Loucy (cell line): Measurements from ENCODE around the gene NET1.

ENCODE experiments used
- H2AFZ ChIP-seq: fragments of 200-600 bp; sonication (generic); 2 replicates; pipeline ENCODE4 v1.6.0; 2016; ENCODE audit warnings: antibody characterized with exemption, mild to moderate bottlenecking, low read length, moderate library complexity
- H3F3A ChIP-seq: fragments of 200-600 bp; 2 replicates; pipeline ENCODE4 v1.6.0; 2016; ENCODE audit warnings: antibody characterized with exemption, low read depth, mild to moderate bottlenecking
- H3K27me3 ChIP-seq: fragments of 200-600 bp; sonication (generic); 2 replicates; pipeline ENCODE4 v1.6.1; 2014; ENCODE audit warnings: low read length, mild to moderate bottlenecking; ENCODE audit not compliant: insufficient read depth, poor library complexity, severe bottlenecking
- H3K36me3 ChIP-seq: fragments of 200-600 bp; sonication (generic); 2 replicates; pipeline ENCODE4 v1.6.1; 2016; ENCODE audit warnings: low read length; ENCODE audit not compliant: insufficient read depth
- H3K4me1 ChIP-seq: fragments of 200-600 bp; sonication (generic); 2 replicates; pipeline ENCODE4 v1.5.1; 2014; ENCODE audit warnings: low read length, mild to moderate bottlenecking; ENCODE audit not compliant: insufficient read depth, poor library complexity, severe bottlenecking
- H3K4me2 ChIP-seq: fragments of 200-600 bp; sonication (generic); 2 replicates; pipeline ENCODE4 v1.6.0; 2014; ENCODE audit warnings: antibody characterized with exemption, low read length, low read depth, mild to moderate bottlenecking; ENCODE audit not compliant: poor library complexity, severe bottlenecking
- H3K4me3 ChIP-seq: fragments of 200-600 bp; sonication (generic); 2 replicates; pipeline ENCODE4 v1.5.1; 2014; ENCODE audit warnings: low read length, mild to moderate bottlenecking, mixed read lengths; ENCODE audit not compliant: poor library complexity, severe bottlenecking
- H3K79me2 ChIP-seq: fragments of 200-600 bp; sonication (generic); 2 replicates; pipeline ENCODE4 v1.6.1; 2014; ENCODE audit warnings: low read length; ENCODE audit not compliant: insufficient read depth
- H3K9ac ChIP-seq: fragments of 200-600 bp; sonication (generic); 2 replicates; pipeline ENCODE4 v1.6.0; 2014; ENCODE audit warnings: mild to moderate bottlenecking, low read depth, low read length, moderate library complexity; ENCODE audit not compliant: poor library complexity, severe bottlenecking
- H3K9me2 ChIP-seq: fragments of 200-600 bp; sonication (generic); replicated peaks from 2 replicates; pipeline ENCODE4 v1.6.1; 2016; ENCODE audit warnings: low read depth, low read length, mixed read lengths
- H3K9me3 ChIP-seq: fragments of 200-600 bp; sonication (generic); 2 replicates; pipeline ENCODE4 v1.6.1; 2014; ENCODE audit warnings: mild to moderate bottlenecking, antibody characterized with exemption, low read length, low read depth; ENCODE audit not compliant: insufficient read depth
- H4K20me1 ChIP-seq: fragments of 200-600 bp; sonication (generic); 2 replicates; pipeline ENCODE4 v1.6.0; 2014; ENCODE audit warnings: antibody characterized with exemption, low read length, mild to moderate bottlenecking; ENCODE audit not compliant: insufficient read depth, poor library complexity, severe bottlenecking
- EZH2phosphoT487 ChIP-seq: fragments of 200-600 bp; IDR thresholded peaks from 2 replicates; pipeline ENCODE4 v1.6.1; 2018; ENCODE audit warnings: antibody characterized with exemption, mild to moderate bottlenecking, moderate library complexity, borderline replicate concordance
- TF ChIP-seq, protein P1 (sequence below): fragments of 200-600 bp; sonication (generic); conservative IDR thresholded peaks from 2 replicates; pipeline ENCODE4 v1.5.1; 2014; ENCODE audit warnings: mild to moderate bottlenecking, antibody characterized with exemption, low read length

NET1 gene

DNA sequence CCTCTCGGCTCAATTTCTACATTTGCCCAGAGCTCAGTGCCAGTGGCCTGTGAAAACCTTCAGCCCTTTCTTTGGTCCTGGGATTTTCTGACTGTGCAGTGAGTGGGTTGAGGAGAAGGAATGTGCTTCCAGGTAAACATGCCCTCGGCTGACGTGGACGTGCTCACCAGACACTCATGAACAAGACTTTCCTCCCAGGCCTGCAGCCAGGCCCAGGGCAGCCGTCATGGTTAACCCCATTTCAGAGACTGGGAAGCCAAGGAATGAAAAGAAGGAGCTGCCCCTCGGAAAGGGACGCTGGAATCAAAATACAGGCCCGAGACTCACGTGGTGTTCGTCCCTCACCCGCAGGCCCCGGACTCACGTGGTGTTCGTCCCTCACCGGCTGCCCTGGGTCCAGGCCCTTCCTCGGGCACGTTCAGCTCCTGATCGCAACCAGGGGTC, 95.8 kb downstream of the NET1 start:
- Histone ChIP-seq H3F3A (no peaks in the 10 kb centered on the region), H3K4me1 (peaks cover 2% of the 10 kb centered on the region), H3K9me2 (no peaks in the 10 kb centered on the region), H4K20me1 (no peaks in the 10 kb centered on the region), H3K4me3 (no peak overlapping the region), H3K79me2 (no peaks in the 10 kb centered on the region), H3K4me2 (no peak overlapping the region), H3K36me3 (no peaks in the 10 kb centered on the region), H3K9ac (no peak overlapping the region), H3K9me3 (no peaks in the 10 kb centered on the region), H3K27me3 (no peaks in the 10 kb centered on the region), H2AFZ (no peak overlapping the region)
- TF ChIP-seq, protein P1, sequence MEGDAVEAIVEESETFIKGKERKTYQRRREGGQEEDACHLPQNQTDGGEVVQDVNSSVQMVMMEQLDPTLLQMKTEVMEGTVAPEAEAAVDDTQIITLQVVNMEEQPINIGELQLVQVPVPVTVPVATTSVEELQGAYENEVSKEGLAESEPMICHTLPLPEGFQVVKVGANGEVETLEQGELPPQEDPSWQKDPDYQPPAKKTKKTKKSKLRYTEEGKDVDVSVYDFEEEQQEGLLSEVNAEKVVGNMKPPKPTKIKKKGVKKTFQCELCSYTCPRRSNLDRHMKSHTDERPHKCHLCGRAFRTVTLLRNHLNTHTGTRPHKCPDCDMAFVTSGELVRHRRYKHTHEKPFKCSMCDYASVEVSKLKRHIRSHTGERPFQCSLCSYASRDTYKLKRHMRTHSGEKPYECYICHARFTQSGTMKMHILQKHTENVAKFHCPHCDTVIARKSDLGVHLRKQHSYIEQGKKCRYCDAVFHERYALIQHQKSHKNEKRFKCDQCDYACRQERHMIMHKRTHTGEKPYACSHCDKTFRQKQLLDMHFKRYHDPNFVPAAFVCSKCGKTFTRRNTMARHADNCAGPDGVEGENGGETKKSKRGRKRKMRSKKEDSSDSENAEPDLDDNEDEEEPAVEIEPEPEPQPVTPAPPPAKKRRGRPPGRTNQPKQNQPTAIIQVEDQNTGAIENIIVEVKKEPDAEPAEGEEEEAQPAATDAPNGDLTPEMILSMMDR, result no peak
- no peak for TF ChIP-seq EZH2phosphoT487
